OCI-LY1 (cell line): ENCODE data around the gene MME.

Source experiments
- H2AFZ ChIP-seq: fragments of 200-600 bp; sonication (generic), shearing (Covaris generic); 2 replicates; pipeline ENCODE4 v1.6.0; 2014; ENCODE audit warnings: antibody characterized with exemption, mild to moderate bottlenecking, low read length
- H3F3A ChIP-seq: fragments of 200-600 bp; sonication (generic), shearing (Covaris generic); 2 replicates; pipeline ENCODE4 v1.6.0; 2014; ENCODE audit warnings: mild to moderate bottlenecking, antibody characterized with exemption, low read length, moderate library complexity; ENCODE audit not compliant: insufficient read depth
- H3K27ac ChIP-seq: fragments of 200-600 bp; sonication (generic); 2 replicates; pipeline ENCODE4 v1.5.1; 2014; ENCODE audit warnings: low read length, mixed run types, mild to moderate bottlenecking, low read depth; ENCODE audit not compliant: poor library complexity, severe bottlenecking
- H3K27me3 ChIP-seq: fragments of 200-600 bp; sonication (generic); 2 replicates; pipeline ENCODE4 v1.6.0; 2014; ENCODE audit warnings: antibody characterized with exemption, mild to moderate bottlenecking, low read length, moderate library complexity; ENCODE audit not compliant: insufficient read depth
- H3K36me3 ChIP-seq: fragments of 200-600 bp; sonication (generic); 2 replicates; pipeline ENCODE4 v1.6.1; 2014; ENCODE audit warnings: mild to moderate bottlenecking, antibody characterized with exemption, low read length, moderate library complexity, mixed read lengths; ENCODE audit not compliant: insufficient read depth
- H3K4me1 ChIP-seq: fragments of 200-600 bp; sonication (generic); 2 replicates; pipeline ENCODE4 v1.5.1; 2014; ENCODE audit warnings: mild to moderate bottlenecking, low read length, moderate library complexity; ENCODE audit not compliant: insufficient read depth, severe bottlenecking
- H3K4me2 ChIP-seq: fragments of 200-600 bp; sonication (generic), shearing (Covaris generic); 2 replicates; pipeline ENCODE4 v1.6.1; 2014; ENCODE audit warnings: low read length
- H3K4me3 ChIP-seq: fragments of 200-600 bp; sonication (generic); 2 replicates; pipeline ENCODE4 v1.5.1; 2014; ENCODE audit warnings: low read length, low read depth, mild to moderate bottlenecking, mixed read lengths; ENCODE audit not compliant: poor library complexity, severe bottlenecking
- H3K79me2 ChIP-seq: fragments of 200-600 bp; shearing (Covaris generic); 2 replicates; pipeline ENCODE4 v1.6.1; 2016; ENCODE audit warnings: mixed run types, low read length, mixed read lengths; ENCODE audit not compliant: insufficient read depth
- H3K9ac ChIP-seq: fragments of 200-600 bp; sonication (generic), shearing (Covaris generic); 2 replicates; pipeline ENCODE4 v1.6.1; 2014; ENCODE audit warnings: mild to moderate bottlenecking, low read length, mixed read lengths
- H3K9me2 ChIP-seq: fragments of 200-600 bp; sonication (generic), shearing (Covaris generic); 2 replicates; pipeline ENCODE4 v1.6.1; 2014; ENCODE audit warnings: low read depth, mild to moderate bottlenecking, low read length, mixed read lengths
- H3K9me3 ChIP-seq: fragments of 200-600 bp; shearing (Covaris generic); 2 replicates; pipeline ENCODE4 v1.6.1; 2014; ENCODE audit warnings: low read length, mixed read lengths
- H4K20me1 ChIP-seq: fragments of 200-600 bp; sonication (generic), shearing (Covaris generic); 2 replicates; pipeline ENCODE4 v1.6.0; 2016; ENCODE audit warnings: mild to moderate bottlenecking, low read length; ENCODE audit not compliant: insufficient read depth
- EZH2 ChIP-seq: fragments of 200-600 bp; sonication (generic), shearing (Covaris generic); IDR thresholded peaks from 2 replicates; pipeline ENCODE4 v1.8.0; 2017; ENCODE audit warnings: borderline replicate concordance, mixed run types, mild to moderate bottlenecking, antibody characterized with exemption, low read length, moderate library complexity, mixed read lengths
- TF ChIP-seq, protein P1 (sequence below): fragments of 200-600 bp; sonication (generic), shearing (Covaris generic); IDR thresholded peaks from 2 replicates; pipeline ENCODE4 v1.5.1; 2017; ENCODE audit warnings: mild to moderate bottlenecking, antibody characterized with exemption, low read length, moderate library complexity, mixed read lengths

Gene MME

GRCh38 chr3:155080692-155081091 is 573 bp downstream of the MME start:
- no peaks in the 10 kb centered on the region for H3K9me2 ChIP-seq
- TF ChIP-seq, protein P1, sequence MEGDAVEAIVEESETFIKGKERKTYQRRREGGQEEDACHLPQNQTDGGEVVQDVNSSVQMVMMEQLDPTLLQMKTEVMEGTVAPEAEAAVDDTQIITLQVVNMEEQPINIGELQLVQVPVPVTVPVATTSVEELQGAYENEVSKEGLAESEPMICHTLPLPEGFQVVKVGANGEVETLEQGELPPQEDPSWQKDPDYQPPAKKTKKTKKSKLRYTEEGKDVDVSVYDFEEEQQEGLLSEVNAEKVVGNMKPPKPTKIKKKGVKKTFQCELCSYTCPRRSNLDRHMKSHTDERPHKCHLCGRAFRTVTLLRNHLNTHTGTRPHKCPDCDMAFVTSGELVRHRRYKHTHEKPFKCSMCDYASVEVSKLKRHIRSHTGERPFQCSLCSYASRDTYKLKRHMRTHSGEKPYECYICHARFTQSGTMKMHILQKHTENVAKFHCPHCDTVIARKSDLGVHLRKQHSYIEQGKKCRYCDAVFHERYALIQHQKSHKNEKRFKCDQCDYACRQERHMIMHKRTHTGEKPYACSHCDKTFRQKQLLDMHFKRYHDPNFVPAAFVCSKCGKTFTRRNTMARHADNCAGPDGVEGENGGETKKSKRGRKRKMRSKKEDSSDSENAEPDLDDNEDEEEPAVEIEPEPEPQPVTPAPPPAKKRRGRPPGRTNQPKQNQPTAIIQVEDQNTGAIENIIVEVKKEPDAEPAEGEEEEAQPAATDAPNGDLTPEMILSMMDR: no peak
- no peak for TF ChIP-seq EZH2
- H3K9ac ChIP-seq: peak overlapping the region; percentile 93
- peaks cover 4% of the 10 kb centered on the region; the same call in 1 of the 2 replicates for H3K9me3 ChIP-seq
- no peak overlapping the region for H2AFZ ChIP-seq
- peak overlapping the region; percentile 90 for H3K27ac ChIP-seq
- no peaks in the 10 kb centered on the region for H3F3A ChIP-seq
- H3K79me2 ChIP-seq: peaks cover 62% of the 10 kb centered on the region
- H3K4me3 ChIP-seq: peak overlapping the region; percentile 85
- H3K27me3 ChIP-seq: no peaks in the 10 kb centered on the region
- no peaks in the 10 kb centered on the region for H4K20me1 ChIP-seq
- H3K4me2 ChIP-seq: peak overlapping the region; percentile 88
- H3K36me3 ChIP-seq: peaks cover 49% of the 10 kb centered on the region
- H3K4me1 ChIP-seq: peaks cover 47% of the 10 kb centered on the region

DNA sequence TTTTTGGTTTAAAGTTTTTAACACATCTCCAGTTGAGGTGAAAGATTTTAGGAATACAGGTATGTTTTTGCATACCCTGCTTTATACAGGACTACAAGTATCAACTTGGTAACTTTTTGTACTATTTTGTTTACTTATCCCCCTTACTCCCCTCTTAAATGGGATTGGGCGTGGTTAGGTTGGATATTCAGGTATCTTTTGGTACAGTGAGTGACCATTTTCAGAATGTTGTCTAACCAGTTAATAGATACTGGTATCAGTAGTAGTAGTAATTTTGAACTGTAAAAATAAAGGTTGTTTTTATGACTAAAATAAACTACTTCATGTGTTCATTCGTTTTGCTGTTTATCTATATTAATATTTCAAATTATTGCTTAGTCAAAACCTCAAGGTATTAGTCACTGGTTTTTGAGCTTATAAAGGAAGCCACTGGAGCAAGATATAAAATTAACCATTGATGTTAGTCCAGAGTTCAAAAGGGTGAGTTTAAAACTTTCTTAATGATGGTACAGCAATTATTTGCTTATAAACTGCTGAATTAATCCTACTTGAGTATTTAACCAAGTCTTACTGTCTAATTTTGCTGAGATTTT is 3.3 kb downstream of the MME start:
- Histone ChIP-seq H3K4me2 (peak overlapping the region; percentile 88), H3K36me3 (peaks cover 75% of the 10 kb centered on the region), H3K4me3 (peak overlapping the region; percentile 85), H3F3A (no peaks in the 10 kb centered on the region), H2AFZ (no peak overlapping the region), H4K20me1 (no peaks in the 10 kb centered on the region), H3K27ac (peak overlapping the region; percentile 90), H3K9me2 (no peaks in the 10 kb centered on the region), H3K27me3 (no peaks in the 10 kb centered on the region), H3K9me3 (no peaks in the 10 kb centered on the region), H3K79me2 (peaks cover 62% of the 10 kb centered on the region), H3K9ac (peak overlapping the region; percentile 93), H3K4me1 (peaks cover 46% of the 10 kb centered on the region)
- no peak for TF ChIP-seq EZH2
- TF ChIP-seq, protein P1: no peak

- Histone ChIP-seq H3K4me3 (no peak overlapping the region), H4K20me1 (no peaks in the 10 kb centered on the region), H3K9me2 (no peaks in the 10 kb centered on the region), H2AFZ (no peak overlapping the region), H3K9me3 (no peaks in the 10 kb centered on the region), H3K4me1 (peaks cover 48% of the 10 kb centered on the region), H3K27ac (no peak overlapping the region), H3K79me2 (peaks cover 55% of the 10 kb centered on the region), H3K9ac (no peak overlapping the region), H3F3A (no peaks in the 10 kb centered on the region), H3K27me3 (no peaks in the 10 kb centered on the region), H3K36me3 (peaks cover 86% of the 10 kb centered on the region), H3K4me2 (no peak overlapping the region)
- TF ChIP-seq, protein P1: no peak
- TF ChIP-seq EZH2: no peak
These were observed 4.4 kb downstream of the MME start for GRCh38 chr3:155084567-155084966.
